ENCODE data around the gene MMP28. TPM values are rescaled to one million over a fixed set of nuclear protein-coding genes. Genes with fewer than 3 reads are reported as not detected.

Gene MMP28
- total and polyA plus RNA-seq, 12 donors = 0.67 to 11.1 (median 4.6) TPM

DNA sequence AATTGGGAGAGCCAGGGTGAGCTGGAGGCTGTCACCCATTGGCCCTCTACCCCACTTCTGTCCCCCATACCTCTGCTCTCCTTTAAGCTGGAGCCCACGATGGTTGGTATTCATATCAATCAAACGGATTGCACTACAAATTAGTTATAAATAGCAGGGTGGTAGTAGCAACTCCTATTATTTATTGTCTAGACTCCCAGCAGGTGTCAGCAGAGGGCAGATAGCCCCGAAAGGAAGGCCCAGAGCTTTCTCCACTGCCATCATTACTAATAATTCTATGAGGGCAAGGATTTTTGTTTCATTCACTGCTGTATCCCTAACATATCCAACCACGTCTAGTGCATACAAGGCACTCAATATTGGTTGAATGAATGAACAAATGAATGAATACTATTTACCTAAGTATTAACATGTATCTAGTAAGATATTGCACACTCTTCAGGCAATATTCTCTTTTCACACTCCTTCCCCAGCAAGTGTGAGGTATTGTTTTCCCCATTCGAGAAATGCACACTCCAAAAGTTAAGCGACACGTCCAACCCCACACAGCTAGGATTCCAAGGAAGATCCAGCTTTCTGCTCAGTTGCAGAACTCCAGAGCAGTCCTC is 28.4 kb downstream of the MMP28 start:
- no peak for TF ChIP-seq POLR2A (IDR thresholded peaks at IDR 0.05)
- TF ChIP-seq, protein P1, sequence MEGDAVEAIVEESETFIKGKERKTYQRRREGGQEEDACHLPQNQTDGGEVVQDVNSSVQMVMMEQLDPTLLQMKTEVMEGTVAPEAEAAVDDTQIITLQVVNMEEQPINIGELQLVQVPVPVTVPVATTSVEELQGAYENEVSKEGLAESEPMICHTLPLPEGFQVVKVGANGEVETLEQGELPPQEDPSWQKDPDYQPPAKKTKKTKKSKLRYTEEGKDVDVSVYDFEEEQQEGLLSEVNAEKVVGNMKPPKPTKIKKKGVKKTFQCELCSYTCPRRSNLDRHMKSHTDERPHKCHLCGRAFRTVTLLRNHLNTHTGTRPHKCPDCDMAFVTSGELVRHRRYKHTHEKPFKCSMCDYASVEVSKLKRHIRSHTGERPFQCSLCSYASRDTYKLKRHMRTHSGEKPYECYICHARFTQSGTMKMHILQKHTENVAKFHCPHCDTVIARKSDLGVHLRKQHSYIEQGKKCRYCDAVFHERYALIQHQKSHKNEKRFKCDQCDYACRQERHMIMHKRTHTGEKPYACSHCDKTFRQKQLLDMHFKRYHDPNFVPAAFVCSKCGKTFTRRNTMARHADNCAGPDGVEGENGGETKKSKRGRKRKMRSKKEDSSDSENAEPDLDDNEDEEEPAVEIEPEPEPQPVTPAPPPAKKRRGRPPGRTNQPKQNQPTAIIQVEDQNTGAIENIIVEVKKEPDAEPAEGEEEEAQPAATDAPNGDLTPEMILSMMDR (IDR thresholded peaks at IDR 0.05) = peak; percentile 34 to 73 (median 66)
- WGBS, 4 donors = 32 to 41% (median 37%) methylated on average over 7 of the region's 7 CpGs
- Histone ChIP-seq H3K36me3 (replicated peaks in 1 of 2) (no peaks in the 10 kb centered on the region), H3K4me1 (replicated peaks in 1 of 2) (peaks cover 5 to 11% of the 10 kb centered on the region in 2 donors), H3K27me3 (no peaks in the 10 kb centered on the region), H3K27ac (no peak overlapping the region), H3K4me3 (no peak overlapping the region), H3K9me3 (replicated peaks in 1 of 3) (no peaks in the 10 kb centered on the region)
- DNase-seq = peak; percentile 55 to 73 (median 69)
- intact Hi-C loops (cut with DNase I) = loop anchor here in 1 of 2 donors (5.0 kb wide), 1 partner anchor 40 kb away; the partner anchor contains the start of gene TAF15

GRCh38 chr17:35766489-35766877 is 29.0 kb downstream of the MMP28 start:
- no peak for DNase-seq
- WGBS, 4 donors = 65 to 84% (median 81%) methylated on average over 13 to 24 of the region's 24 CpGs
- intact Hi-C loops (cut with DNase I) = loop anchor here in 1 of 2 donors (5.0 kb wide), 1 partner anchor 41 kb away; the partner anchor contains the start of gene TAF15
- Histone ChIP-seq H3K9me3 (replicated peaks in 1 of 3) (no peaks in the 10 kb centered on the region), H3K4me3 (no peak overlapping the region), H3K36me3 (replicated peaks in 1 of 2) (no peaks in the 10 kb centered on the region), H3K27ac (no peak overlapping the region), H3K27me3 (no peaks in the 10 kb centered on the region), H3K4me1 (replicated peaks in 1 of 2) (peaks cover 5 to 11% of the 10 kb centered on the region in 2 donors)
- no peak for TF ChIP-seq POLR2A (IDR thresholded peaks at IDR 0.05)
- TF ChIP-seq, protein P1 (IDR thresholded peaks at IDR 0.05) = no peak

GRCh38 chr17:35765756-35766488 is 29.5 kb downstream of the MMP28 start:
- no peaks in the 10 kb centered on the region for H3K27me3 ChIP-seq
- H3K4me1 ChIP-seq (replicated peaks in 1 of 2) = peaks cover 5 to 11% of the 10 kb centered on the region in 2 donors
- TF ChIP-seq, protein P1 (IDR thresholded peaks at IDR 0.05) = no peak
- no peak for TF ChIP-seq POLR2A (IDR thresholded peaks at IDR 0.05)
- H3K9me3 ChIP-seq (replicated peaks in 1 of 3) = no peaks in the 10 kb centered on the region
- intact Hi-C loops (cut with DNase I) = loop anchor here (2.0 to 5.0 kb wide), 2 partner anchors 39 to 41 kb away; partner anchors contain the start of gene TAF15 (in 1 of the 2)
- H3K4me3 ChIP-seq = no peak overlapping the region
- no peak overlapping the region for H3K27ac ChIP-seq
- no peak for DNase-seq
- WGBS, 4 donors = 65 to 78% (median 76%) methylated on average over 7 to 8 of the region's 8 CpGs
- H3K36me3 ChIP-seq (replicated peaks in 1 of 2) = no peaks in the 10 kb centered on the region

DNA sequence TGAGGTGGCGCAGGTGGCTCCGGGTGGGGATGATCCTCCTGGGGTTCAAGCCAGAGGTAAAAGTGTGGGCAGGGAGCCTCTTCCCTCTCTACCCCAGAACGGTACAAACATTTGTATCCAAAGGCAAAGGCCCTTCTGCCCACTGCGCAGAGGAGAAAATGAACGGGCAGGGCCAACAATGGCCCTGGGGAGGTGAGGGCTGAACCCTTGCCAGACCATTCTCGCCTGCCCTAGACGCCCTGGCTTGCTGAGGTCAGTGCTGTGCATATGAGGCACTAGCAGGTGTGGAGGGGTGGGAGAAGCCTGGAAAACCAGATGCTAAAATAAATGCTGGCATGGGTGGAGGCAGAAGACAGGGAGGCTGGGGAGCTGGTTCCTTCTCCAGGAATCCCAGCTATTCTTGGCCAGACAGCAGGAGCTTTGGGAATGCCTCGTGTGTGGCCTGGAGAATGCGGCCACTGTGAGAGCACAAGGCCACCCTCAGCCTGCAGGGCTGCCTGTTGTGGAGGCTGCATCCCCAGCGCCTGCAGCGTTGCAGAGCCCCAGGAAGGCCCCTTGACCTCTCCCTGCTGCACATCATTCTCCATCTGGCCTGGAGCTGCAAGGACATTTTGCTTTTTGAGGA is 30.2 kb downstream of the MMP28 start:
- H3K9me3 ChIP-seq (replicated peaks in 1 of 3) = no peaks in the 10 kb centered on the region
- intact Hi-C loops (cut with DNase I) = loop anchor here (2.0 to 5.0 kb wide), 2 partner anchors 40 to 42 kb away; partner anchors contain the start of gene TAF15 (in 1 of the 2)
- DNase-seq = no peak
- TF ChIP-seq, protein P1 (IDR thresholded peaks at IDR 0.05) = no peak
- TF ChIP-seq POLR2A (IDR thresholded peaks at IDR 0.05) = no peak
- H3K4me1 ChIP-seq (replicated peaks in 1 of 2) = peaks cover 5 to 11% of the 10 kb centered on the region in 2 donors
- H3K27me3 ChIP-seq = no peaks in the 10 kb centered on the region
- WGBS, 4 donors = 59 to 82% (median 72%) methylated on average over 9 to 11 of the region's 11 CpGs
- no peak overlapping the region for H3K27ac ChIP-seq
- no peak overlapping the region for H3K4me3 ChIP-seq
- H3K36me3 ChIP-seq (replicated peaks in 1 of 2) = no peaks in the 10 kb centered on the region
